GM10266 (cell line): ENCODE results near the gene PALLD.

ENCODE experiments used
- DNase-seq: peaks from one replicate; pipeline ENCODE4 v3.0.0; 2012; ENCODE audit errors: extremely low spot score
- TF ChIP-seq, protein P1 (sequence below): IDR thresholded peaks from 2 replicates; pipeline ENCODE4 v1.5.1; 2012; ENCODE audit warnings: mild to moderate bottlenecking, low read depth; ENCODE audit not compliant: control insufficient read depth, insufficient read depth; ENCODE audit errors: missing control alignments

PALLD gene

GRCh38 chr4:168837922-168838321 is 341.1 kb downstream of the PALLD start:
- TF ChIP-seq, protein P1, sequence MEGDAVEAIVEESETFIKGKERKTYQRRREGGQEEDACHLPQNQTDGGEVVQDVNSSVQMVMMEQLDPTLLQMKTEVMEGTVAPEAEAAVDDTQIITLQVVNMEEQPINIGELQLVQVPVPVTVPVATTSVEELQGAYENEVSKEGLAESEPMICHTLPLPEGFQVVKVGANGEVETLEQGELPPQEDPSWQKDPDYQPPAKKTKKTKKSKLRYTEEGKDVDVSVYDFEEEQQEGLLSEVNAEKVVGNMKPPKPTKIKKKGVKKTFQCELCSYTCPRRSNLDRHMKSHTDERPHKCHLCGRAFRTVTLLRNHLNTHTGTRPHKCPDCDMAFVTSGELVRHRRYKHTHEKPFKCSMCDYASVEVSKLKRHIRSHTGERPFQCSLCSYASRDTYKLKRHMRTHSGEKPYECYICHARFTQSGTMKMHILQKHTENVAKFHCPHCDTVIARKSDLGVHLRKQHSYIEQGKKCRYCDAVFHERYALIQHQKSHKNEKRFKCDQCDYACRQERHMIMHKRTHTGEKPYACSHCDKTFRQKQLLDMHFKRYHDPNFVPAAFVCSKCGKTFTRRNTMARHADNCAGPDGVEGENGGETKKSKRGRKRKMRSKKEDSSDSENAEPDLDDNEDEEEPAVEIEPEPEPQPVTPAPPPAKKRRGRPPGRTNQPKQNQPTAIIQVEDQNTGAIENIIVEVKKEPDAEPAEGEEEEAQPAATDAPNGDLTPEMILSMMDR = no peak
- no peak for DNase-seq

DNA sequence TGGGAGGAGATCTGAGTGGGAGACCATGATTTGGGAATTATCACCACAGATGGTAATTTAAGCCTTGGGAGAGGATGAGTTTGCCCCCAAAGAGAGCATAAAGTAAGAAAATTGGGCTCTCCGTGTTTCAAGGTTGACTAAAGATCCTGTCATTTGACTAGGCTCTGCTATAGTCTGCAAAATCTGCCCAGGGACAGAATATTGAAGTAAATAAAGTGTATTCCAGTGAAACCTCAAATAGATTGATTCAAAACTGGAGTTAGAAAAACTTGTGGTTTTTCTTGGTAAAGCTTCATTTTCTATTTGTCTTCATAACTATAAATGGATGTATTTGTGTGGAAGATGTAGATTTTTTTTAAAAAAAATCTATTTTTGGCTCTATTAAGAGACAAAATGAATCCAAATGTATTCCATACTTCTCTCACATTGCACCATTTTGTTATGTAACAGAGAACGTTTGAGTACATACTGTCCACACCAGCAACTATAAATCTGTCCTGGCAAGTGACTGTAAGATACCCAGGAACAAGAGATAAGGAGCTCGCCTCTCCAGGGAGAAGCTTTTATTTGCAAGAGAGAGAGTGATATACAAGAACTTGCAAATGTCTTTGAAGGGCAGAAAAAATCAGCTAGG is 343.0 kb downstream of the PALLD start:
- DNase-seq = no peak
- TF ChIP-seq, protein P1 = no peak

DNA sequence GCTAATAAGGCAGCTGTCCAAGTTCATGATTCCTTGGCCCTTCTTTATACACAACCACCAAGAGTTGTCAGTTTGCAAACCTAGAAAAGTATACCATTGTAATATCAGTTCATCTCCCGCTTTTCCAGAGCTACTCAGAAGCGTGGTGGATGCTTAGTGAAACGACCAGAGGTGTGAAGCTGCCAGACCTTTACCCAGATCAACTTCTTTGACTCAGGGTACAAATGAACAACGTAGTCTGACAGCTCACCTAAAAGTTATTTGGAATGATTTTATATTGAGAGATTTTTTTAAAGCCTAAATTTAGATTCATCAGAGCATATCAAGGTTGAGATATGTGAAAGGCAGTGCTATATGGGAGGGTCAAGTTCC is 343.5 kb downstream of the PALLD start:
- TF ChIP-seq, protein P1 = no peak
- no peak for DNase-seq

- TF ChIP-seq, protein P1 = no peak
- no peak for DNase-seq
Measured at GRCh38 chr4:168841000-168841671, 344.3 kb downstream of the PALLD start.

DNA sequence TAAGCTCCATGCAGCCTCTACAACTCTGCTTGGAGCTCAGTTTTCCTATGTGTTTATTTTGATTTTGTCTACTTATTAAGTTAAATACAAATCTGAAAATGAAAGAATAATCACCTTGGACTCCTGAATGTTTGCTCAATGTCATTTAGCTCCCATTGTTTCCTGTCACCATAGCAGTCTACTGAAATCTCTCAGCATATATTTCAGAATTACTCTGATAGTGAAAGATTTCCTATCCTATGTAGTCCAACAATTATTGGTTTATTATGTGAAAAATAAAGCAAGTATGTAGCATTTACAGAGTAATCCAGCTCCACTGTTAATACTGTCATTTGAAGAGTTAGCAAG is 344.8 kb downstream of the PALLD start:
- no peak for DNase-seq
- TF ChIP-seq, protein P1 = no peak

DNA sequence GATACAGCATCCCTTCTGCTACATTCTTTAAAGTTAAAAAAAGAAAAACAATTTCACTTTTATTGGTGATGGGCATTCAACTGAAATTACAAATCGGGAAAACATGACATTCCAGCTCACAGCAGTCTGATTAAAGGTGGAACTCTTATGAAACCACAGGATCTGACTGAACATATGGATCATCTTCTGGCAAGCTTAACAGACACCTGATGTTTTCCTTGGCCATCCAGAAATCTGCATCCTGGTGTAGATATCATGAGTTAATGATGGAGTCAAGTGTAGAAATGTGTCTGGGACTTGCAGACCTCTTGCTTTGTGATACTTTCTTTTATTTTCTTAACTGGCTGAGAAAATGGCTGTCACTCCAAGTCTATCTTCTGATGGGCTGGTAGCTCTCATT is 345.3 kb downstream of the PALLD start:
- TF ChIP-seq, protein P1 = no peak
- no peak for DNase-seq

GRCh38 chr4:168843635-168844034 is 346.8 kb downstream of the PALLD start:
- TF ChIP-seq, protein P1 = no peak
- DNase-seq = no peak
